Limb (tissue), 2 donors: ENCODE measurements around the gene RIMBP2.

Source experiments
- DNase-seq, 2 donors: peaks; one replicate each; pipeline ENCODE4 v3.0.0-alpha.2; 2016; ENCODE audit errors: extremely low spot score in 2 of 2

The RIMBP2 gene

DNA sequence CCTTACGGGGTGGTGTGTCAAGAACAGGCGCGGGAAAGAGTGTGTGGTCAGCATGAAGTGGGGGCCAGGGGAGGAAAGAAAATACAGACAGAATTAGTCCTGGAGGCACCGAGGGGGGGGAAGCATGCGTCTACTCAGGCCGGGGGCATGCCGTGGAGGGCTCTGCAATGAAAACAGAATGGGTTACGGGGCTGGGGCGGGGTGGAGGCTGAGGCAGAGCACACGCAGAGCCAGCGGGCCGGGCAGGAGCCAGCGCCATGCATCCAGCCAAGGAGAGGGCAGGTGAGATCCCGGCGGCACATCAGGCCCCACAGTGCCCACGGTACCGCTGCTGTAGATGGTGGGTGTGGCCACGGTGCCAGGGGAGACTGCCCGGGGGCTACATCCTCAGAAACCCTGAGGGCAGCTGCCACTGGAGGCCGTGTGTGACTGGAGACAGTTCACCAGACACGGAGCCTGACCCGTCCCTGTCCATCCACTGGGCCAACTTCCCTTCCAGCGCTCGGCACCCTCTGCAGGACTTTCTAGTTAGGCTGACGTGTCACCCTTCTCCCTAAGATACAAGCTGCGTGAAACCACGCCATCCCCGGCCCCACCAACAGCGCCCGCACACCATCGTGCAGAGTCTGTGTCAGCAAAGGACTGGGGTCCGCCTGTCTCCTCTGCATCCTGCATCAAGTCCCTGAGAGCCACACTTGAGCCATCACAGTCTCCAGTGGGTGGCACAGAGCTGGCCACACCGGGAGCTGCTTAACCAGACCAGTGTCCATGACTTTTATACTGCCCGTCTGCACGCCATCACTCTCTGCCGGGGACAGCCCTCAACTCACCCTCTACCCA, 291.0 kb downstream of the RIMBP2 start:
- no peak for DNase-seq

GRCh38 chr12:130423991-130424857, 291.9 kb downstream of the RIMBP2 start:
- DNase-seq: no peak

- no peak for DNase-seq
Observed at GRCh38 chr12:130423136-130423535, 293.0 kb downstream of the RIMBP2 start.

- DNase-seq: no peak
Observed at GRCh38 chr12:130422676-130423075, 293.4 kb downstream of the RIMBP2 start.

GRCh38 chr12:130421896-130422295, 294.2 kb downstream of the RIMBP2 start:
- no peak for DNase-seq

GRCh38 chr12:130420071-130420470, 296.0 kb downstream of the RIMBP2 start:
- DNase-seq: no peak

GRCh38 chr12:130419116-130419515, 297.0 kb downstream of the RIMBP2 start:
- DNase-seq: no peak

- DNase-seq: peak in 1 of 2 donors; percentile 24
Observed at GRCh38 chr12:130418251-130418650, 297.8 kb downstream of the RIMBP2 start.

- no peak for DNase-seq
Observed at GRCh38 chr12:130414381-130414780, 301.7 kb downstream of the RIMBP2 start.

DNA sequence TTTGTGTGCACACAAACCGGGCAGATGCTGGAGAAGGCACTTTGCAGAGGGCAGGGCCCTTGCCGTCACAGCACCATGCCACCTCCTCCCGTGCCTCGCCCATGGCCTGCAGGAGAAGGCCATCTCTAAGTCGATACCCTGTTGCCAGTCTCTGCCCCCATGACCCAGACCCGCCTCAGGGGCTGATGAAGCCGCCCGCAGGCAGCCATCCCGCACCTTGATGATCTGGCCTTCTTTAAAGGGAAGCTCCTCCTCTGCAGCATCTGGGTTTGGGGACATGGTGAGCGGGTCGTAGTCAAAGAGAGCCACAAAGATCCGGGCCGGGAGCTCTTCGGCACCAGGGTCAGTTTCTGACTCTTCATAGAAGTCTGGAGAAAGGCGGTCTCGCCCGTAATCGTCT, 302.2 kb downstream of the RIMBP2 start:
- DNase-seq: no peak

GRCh38 chr12:130412384-130412783, 303.7 kb downstream of the RIMBP2 start:
- no peak for DNase-seq

DNA sequence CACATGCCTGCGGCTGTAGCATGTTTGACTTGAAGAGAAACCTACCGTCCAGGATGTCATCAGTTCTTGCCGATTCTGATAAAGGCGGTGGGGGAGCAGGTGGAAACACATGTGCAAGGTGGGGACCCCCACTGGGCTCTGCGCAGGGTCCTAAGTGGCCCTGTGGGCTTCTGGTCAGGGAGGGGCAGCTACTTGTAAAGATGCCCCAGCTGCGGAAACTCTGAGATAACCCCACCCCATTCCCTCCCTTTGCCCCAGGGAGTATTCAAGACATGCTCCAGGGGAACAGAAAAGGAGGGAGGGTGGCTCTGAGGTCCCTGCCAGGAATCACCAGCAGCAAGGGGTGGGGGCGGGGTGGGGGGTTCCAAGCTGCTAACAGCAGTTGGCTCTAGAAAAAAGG, 310.8 kb downstream of the RIMBP2 start:
- no peak for DNase-seq

- DNase-seq: no peak
Observed at GRCh38 chr12:130401703-130402102, 314.4 kb downstream of the RIMBP2 start.

DNA sequence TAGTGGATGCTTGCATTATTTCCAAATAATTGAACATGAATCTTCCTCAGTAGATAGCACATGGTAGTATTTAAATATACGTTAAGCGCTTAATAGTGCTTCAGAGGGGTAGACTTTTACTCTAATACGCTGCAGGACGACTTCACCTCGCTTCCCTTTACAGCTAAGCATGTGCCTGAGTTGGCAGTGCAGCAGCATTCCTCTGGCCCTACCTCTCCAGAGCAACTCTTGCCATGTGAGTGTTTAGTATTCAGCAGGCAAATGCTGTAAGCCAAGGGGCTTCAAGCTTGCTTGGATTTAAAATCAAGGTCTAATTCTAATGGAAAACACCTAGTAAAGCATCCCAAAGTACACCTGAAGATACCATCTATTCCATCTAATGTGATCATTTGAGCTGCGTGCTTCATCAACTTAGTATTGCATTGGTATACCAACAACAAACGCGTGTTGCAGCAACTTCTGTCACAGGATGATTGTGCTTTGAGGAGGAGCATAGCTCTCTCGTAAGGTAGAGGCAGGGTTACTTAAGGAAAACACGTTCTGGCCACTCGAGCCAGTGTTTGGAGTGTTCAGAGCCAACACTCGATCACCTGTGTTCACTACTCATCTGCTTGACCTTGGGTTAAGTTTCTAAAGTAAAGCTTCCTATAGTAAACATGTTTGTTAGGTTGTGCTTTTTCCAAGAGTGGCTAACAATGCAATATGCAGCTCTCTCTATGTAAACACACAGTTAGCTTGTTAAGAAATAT, 317.8 kb downstream of the RIMBP2 start:
- no peak for DNase-seq

DNA sequence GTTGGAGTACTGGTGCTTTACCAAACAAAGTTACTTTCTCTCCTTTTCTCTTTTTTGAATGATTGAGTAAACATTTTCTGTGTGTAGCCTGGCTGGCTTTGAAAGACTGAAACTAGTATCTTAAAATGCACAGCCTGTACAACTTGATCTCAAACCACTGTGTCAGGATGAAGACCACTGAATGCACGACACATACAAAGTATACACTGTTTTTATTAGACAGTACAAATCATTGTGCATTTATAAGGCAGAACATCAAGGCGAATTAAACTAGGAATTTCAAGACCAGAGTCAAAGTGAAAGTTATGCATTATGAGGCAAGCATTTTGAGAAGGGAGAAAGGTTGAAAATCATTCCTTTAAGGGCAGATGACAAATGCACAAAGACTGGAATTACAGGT, 319.4 kb downstream of the RIMBP2 start:
- DNase-seq: no peak

GRCh38 chr12:130394906-130395305, 321.2 kb downstream of the RIMBP2 start:
- DNase-seq: no peak

DNA sequence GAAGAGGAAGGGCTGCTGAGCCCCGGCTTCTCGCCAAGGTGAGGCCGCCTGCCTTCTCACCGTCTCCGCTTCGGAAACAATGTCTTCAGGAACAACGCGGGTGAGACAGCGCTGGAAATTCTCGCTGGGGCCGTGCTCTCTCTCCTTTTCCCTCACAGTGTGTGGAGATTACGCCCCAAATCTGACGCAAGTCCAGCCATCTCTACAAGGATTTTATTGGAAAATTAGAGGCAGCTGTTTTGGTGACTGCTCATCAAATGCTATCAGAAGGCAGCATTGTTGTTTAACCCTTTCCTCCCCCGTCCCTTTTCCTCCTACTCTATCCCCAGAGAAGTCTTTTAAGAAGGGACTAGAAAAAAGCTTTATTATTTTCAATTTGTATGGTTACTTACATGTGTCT, 324.9 kb downstream of the RIMBP2 start:
- DNase-seq: no peak

DNA sequence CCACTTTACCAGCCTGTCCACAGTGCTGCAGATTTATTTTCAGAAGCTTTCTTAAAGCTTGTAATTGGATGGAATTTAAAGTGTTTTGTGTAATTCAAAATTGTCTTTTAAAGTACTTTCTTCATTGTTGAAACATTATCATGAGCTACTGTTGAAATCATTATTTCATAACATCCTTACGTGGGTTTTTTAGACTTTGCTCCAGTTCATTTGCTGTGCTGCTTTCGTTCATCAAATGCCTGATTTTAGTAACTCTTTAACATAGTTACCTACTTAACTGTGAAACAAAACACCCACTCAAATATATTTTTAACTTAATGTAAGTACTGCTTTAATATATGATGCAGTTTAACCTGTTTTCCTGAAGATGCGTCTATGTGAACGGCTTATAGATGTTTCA, 330.9 kb downstream of the RIMBP2 start:
- DNase-seq: no peak

- DNase-seq: no peak
Observed at GRCh38 chr12:130384234-130384633, 331.9 kb downstream of the RIMBP2 start.

DNA sequence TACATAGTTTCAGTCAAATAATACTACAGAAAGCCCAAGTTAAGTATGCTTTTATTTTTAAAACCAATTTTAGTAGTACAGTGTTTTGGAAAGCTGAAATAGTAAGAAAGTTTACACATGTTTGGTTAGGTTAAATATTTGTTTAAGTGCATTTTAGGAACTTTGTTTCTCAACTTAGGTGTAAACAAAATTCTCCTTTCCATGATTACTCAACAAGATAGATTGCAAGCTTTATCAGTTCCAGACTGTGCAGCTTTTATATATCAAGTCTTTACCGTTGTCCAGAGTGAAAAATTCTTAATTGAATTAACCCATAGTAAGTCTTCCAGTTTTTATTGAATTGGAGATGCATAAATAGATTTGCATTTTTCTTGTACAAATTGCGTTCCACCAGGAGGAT, 333.3 kb downstream of the RIMBP2 start:
- DNase-seq: no peak

- no peak for DNase-seq
Observed at GRCh38 chr12:130375296-130376287, 340.5 kb downstream of the RIMBP2 start.
